ENCODE results near the gene USF3.

GRCh38 chr3:113697500-113698090 is 1.2 kb upstream of the USF3 start:
- TF ChIP-seq CTCF (IDR thresholded peaks at IDR 0.05): no peak
- TF ChIP-seq POLR2AphosphoS5 (IDR thresholded peaks at IDR 0.05): peak in 2 of 3 donors; percentile 20 to 27
- no peak for TF ChIP-seq POLR2A (IDR thresholded peaks at IDR 0.05)
- no peak for TF ChIP-seq EP300 (IDR thresholded peaks at IDR 0.05; ENCODE audit: low read depth)
